GOT3 (cell line): ENCODE measurements around the gene FAM210B.
"Not testable (repeated sequence)": the region's sequence is repeated elsewhere in the genome, so short reads cannot be mapped to it uniquely, and the experiment has no call there.

ENCODE experiments used
- DNase-seq: peaks from one replicate; lab custom pipeline; 2025; ENCODE audit warnings: mixed read lengths; lab: John Stamatoyannopoulos, UW

The FAM210B gene

GRCh38 chr20:56358600-56359211 lies at the start of gene FAM210B:
FAM210B (plus strand) TSS chr20:56358974; CDS start chr20:56359006, 32 bp downstream.
- DNase-seq: peak; percentile 56

- no peak for DNase-seq
Observed at GRCh38 chr20:56316051-56316450, 42.7 kb upstream of the FAM210B start.

GRCh38 chr20:56316483-56316882 lies 42.3 kb upstream of the FAM210B start:
- no peak for DNase-seq

GRCh38 chr20:56322681-56323080 lies 36.1 kb upstream of the FAM210B start:
- DNase-seq: no peak

GRCh38 chr20:56323206-56323605 lies 35.6 kb upstream of the FAM210B start:
- DNase-seq: no peak

GRCh38 chr20:56323656-56324055 lies 35.1 kb upstream of the FAM210B start:
- no peak for DNase-seq

- DNase-seq: no peak
Observed at GRCh38 chr20:56324806-56325205, 34.0 kb upstream of the FAM210B start.

GRCh38 chr20:56328861-56329260 lies 29.9 kb upstream of the FAM210B start:
- DNase-seq: no peak

- not testable (repeated sequence) for DNase-seq
Observed at GRCh38 chr20:56336709-56337108, 22.1 kb upstream of the FAM210B start.

- no peak for DNase-seq
Observed at GRCh38 chr20:56342783-56343182, 16.0 kb upstream of the FAM210B start.

- no peak for DNase-seq
Observed at GRCh38 chr20:56343861-56344381, 14.9 kb upstream of the FAM210B start.

GRCh38 chr20:56345911-56346310 lies 12.9 kb upstream of the FAM210B start:
- no peak for DNase-seq

- no peak for DNase-seq
Observed at GRCh38 chr20:56347628-56348304, 11.0 kb upstream of the FAM210B start.

GRCh38 chr20:56348305-56348693 lies 10.5 kb upstream of the FAM210B start:
- DNase-seq: no peak

- DNase-seq: no peak
Observed at GRCh38 chr20:56348746-56349145, 10.0 kb upstream of the FAM210B start.

- DNase-seq: no peak
Observed at GRCh38 chr20:56350842-56351241, 7.9 kb upstream of the FAM210B start.

GRCh38 chr20:56352345-56353055 lies 6.3 kb upstream of the FAM210B start:
- DNase-seq: no peak

GRCh38 chr20:56353356-56353755 lies 5.4 kb upstream of the FAM210B start:
- DNase-seq: no peak

GRCh38 chr20:56358070-56358469 lies 704 bp upstream of the FAM210B start:
- no peak for DNase-seq

GRCh38 chr20:56359212-56360132 lies 698 bp downstream of the FAM210B start:
- DNase-seq: no peak

- no peak for DNase-seq
Observed at GRCh38 chr20:56360133-56360907, 1.5 kb downstream of the FAM210B start.
